PFSK-1 (cell line): ENCODE results near the gene SMOC2.

Source experiments
- FOXP2 ChIP-seq: optimal IDR thresholded peaks from 2 replicates; pipeline ENCODE3; 2011; ENCODE audit warnings: borderline replicate concordance, control low read depth, inconsistent platforms; ENCODE audit not compliant: insufficient read depth; ENCODE audit errors: extremely low read length, extremely low read depth
- POLR2AphosphoS5 ChIP-seq: IDR thresholded peaks from 2 replicates; pipeline ENCODE4 v1.6.1; 2012; ENCODE audit warnings: low read depth, mild to moderate bottlenecking, control low read depth, low read length, moderate library complexity
- SIN3A ChIP-seq: IDR thresholded peaks from 2 replicates; pipeline ENCODE4 v1.6.1; 2012; ENCODE audit warnings: mild to moderate bottlenecking, low read length, moderate library complexity, borderline replicate concordance; ENCODE audit not compliant: insufficient read depth
- TAF1 ChIP-seq: IDR thresholded peaks from 2 replicates; pipeline ENCODE4 v1.6.1; 2012; ENCODE audit warnings: low read length, control low read depth, borderline replicate concordance; ENCODE audit not compliant: insufficient read depth
- TF ChIP-seq, protein P1 (sequence below), 2 experiments: IDR thresholded peaks; 2 replicates each; pipeline versions ENCODE4 v1.6.1 to v1.8.0; 2011 to 2012; ENCODE audit warnings: low read depth in 2 of 2, low read length in 2 of 2, control low read depth in 1 of 2, inconsistent platforms in 1 of 2, mild to moderate bottlenecking in 1 of 2, moderate library complexity in 1 of 2; ENCODE audit not compliant: insufficient read depth in 1 of 2

The SMOC2 gene

GRCh38 chr6:168456907-168457652, 16.1 kb downstream of the SMOC2 start:
- no peak for TF ChIP-seq POLR2AphosphoS5
- TF ChIP-seq SIN3A = no peak
- no peak for TF ChIP-seq FOXP2
- TF ChIP-seq TAF1 = no peak
- TF ChIP-seq, protein P1, sequence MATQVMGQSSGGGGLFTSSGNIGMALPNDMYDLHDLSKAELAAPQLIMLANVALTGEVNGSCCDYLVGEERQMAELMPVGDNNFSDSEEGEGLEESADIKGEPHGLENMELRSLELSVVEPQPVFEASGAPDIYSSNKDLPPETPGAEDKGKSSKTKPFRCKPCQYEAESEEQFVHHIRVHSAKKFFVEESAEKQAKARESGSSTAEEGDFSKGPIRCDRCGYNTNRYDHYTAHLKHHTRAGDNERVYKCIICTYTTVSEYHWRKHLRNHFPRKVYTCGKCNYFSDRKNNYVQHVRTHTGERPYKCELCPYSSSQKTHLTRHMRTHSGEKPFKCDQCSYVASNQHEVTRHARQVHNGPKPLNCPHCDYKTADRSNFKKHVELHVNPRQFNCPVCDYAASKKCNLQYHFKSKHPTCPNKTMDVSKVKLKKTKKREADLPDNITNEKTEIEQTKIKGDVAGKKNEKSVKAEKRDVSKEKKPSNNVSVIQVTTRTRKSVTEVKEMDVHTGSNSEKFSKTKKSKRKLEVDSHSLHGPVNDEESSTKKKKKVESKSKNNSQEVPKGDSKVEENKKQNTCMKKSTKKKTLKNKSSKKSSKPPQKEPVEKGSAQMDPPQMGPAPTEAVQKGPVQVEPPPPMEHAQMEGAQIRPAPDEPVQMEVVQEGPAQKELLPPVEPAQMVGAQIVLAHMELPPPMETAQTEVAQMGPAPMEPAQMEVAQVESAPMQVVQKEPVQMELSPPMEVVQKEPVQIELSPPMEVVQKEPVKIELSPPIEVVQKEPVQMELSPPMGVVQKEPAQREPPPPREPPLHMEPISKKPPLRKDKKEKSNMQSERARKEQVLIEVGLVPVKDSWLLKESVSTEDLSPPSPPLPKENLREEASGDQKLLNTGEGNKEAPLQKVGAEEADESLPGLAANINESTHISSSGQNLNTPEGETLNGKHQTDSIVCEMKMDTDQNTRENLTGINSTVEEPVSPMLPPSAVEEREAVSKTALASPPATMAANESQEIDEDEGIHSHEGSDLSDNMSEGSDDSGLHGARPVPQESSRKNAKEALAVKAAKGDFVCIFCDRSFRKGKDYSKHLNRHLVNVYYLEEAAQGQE (IDR thresholded peaks at IDR 0.05; ENCODE audit: insufficient read depth in 1 of 2, low read depth in 2 of 2, low read length in 2 of 2) = no peak

DNA sequence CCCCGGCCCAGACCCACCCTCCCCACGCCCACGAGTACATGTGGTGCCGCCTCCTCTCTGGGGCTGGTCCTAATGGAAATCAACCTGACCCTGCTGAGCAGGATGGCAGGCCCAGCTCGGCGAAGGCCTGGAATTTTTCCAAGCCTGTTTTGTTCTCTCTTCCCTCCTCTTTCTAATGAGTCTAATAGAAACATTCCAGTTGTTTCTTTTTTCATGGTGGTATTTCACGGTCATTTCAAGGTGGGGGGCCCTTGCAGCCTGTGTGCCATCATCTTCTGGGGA, 16.6 kb downstream of the SMOC2 start:
- TF ChIP-seq SIN3A (no peak), POLR2AphosphoS5 (no peak), TAF1 (no peak), FOXP2 (no peak)

GRCh38 chr6:168458101-168458500, 17.1 kb downstream of the SMOC2 start:
- TF ChIP-seq, protein P1 (IDR thresholded peaks at IDR 0.05; ENCODE audit: insufficient read depth in 1 of 2, low read depth in 2 of 2, low read length in 2 of 2) = no peak
- no peak for TF ChIP-seq TAF1
- TF ChIP-seq SIN3A = no peak
- no peak for TF ChIP-seq FOXP2
- TF ChIP-seq POLR2AphosphoS5 = no peak

- TF ChIP-seq POLR2AphosphoS5 (no peak), TAF1 (no peak), FOXP2 (no peak), SIN3A (no peak)
- TF ChIP-seq, protein P1 (IDR thresholded peaks at IDR 0.05; ENCODE audit: insufficient read depth in 1 of 2, low read depth in 2 of 2, low read length in 2 of 2) = no peak
Measured at GRCh38 chr6:168459572-168459971, 18.6 kb downstream of the SMOC2 start.

- TF ChIP-seq TAF1 = no peak
- no peak for TF ChIP-seq FOXP2
- TF ChIP-seq POLR2AphosphoS5 = no peak
- TF ChIP-seq, protein P1 (IDR thresholded peaks at IDR 0.05; ENCODE audit: insufficient read depth in 1 of 2, low read depth in 2 of 2, low read length in 2 of 2) = no peak
- TF ChIP-seq SIN3A = no peak
Measured at GRCh38 chr6:168462289-168462853, 21.4 kb downstream of the SMOC2 start.
